Naive thymus-derived CD4-positive, alpha-beta T cell (primary cell): ENCODE results near the gene JPT2. TPM values are rescaled to one million over a fixed set of nuclear protein-coding genes. Genes with fewer than 3 reads are reported as not detected.

Source experiments
- ATAC-seq: fragments of 150-1000 bp; cut with Tn5 transposase; 2 replicates; pipeline ENCODE4 v1.10.0; 2021; ENCODE audit warnings: mild to moderate bottlenecking, moderate library complexity
- CTCF ChIA-PET: fragments of 350-600 bp; sonication (Branson Sonifier 250); formaldehyde crosslinking; loops from one replicate; lab custom pipeline; 2021; ENCODE audit warnings: antibody characterized with exemption; lab: Charles Lee
- POLR2A ChIA-PET: fragments of 350-600 bp; sonication (Branson Sonifier 250); formaldehyde crosslinking; loops from one replicate; lab custom pipeline; 2021; ENCODE audit warnings: antibody characterized with exemption, inconsistent platforms; lab: Charles Lee
- DNase-seq, 9 donors: peaks; one replicate each; pipeline versions ENCODE4 v3.0.0 to v3.0.0-alpha.2; 2020 to 2022; ENCODE audit warnings: mixed read lengths in 1 of 9
- H3K27ac ChIP-seq: one replicate; pipeline ENCODE4 v1.7.0; 2013; ENCODE audit warnings: mild to moderate bottlenecking, low read depth, low read length, moderate library complexity
- H3K27me3 ChIP-seq, 2 donors: one replicate each; pipeline ENCODE4 v1.7.0; 2013; ENCODE audit warnings: low read length in 2 of 2, mild to moderate bottlenecking in 2 of 2, moderate library complexity in 2 of 2; ENCODE audit not compliant: control insufficient read depth in 2 of 2, insufficient read depth in 2 of 2
- H3K36me3 ChIP-seq, 3 experiments: 1 replicate in 2 of 3; 2 replicates in 1 of 3; pipeline ENCODE4 v1.7.0; 2013; ENCODE audit warnings: low read length in 3 of 3, mild to moderate bottlenecking in 3 of 3, moderate library complexity in 1 of 3; ENCODE audit not compliant: insufficient read depth in 3 of 3, control insufficient read depth in 2 of 3
- H3K4me1 ChIP-seq, 2 donors: one replicate each; pipeline ENCODE4 v1.7.0; 2013; ENCODE audit warnings: low read length in 2 of 2, mild to moderate bottlenecking in 2 of 2, moderate library complexity in 1 of 2; ENCODE audit not compliant: control insufficient read depth in 2 of 2, insufficient read depth in 2 of 2
- H3K4me3 ChIP-seq: 2 replicates; pipeline ENCODE4 v1.7.0; 2013; ENCODE audit warnings: mild to moderate bottlenecking, low read length
- H3K9me3 ChIP-seq, 3 experiments: 1 replicate in 2 of 3; 2 replicates in 1 of 3; pipeline ENCODE4 v1.7.0; 2013; ENCODE audit warnings: low read length in 3 of 3; ENCODE audit not compliant: control insufficient read depth in 2 of 3
- H3K27ac Mint-ChIP-seq, 9 donors: one replicate each; pipeline ENCODE4 v1.8.0; 2020 to 2022; ENCODE audit warnings: mixed read lengths in 9 of 9, mild to moderate bottlenecking in 8 of 9, moderate library complexity in 5 of 9, inconsistent platforms in 2 of 9
- H3K27me3 Mint-ChIP-seq, 5 donors: one replicate each; pipeline ENCODE4 v1.8.0; 2021 to 2022; ENCODE audit warnings: mixed read lengths in 5 of 5, mild to moderate bottlenecking in 1 of 5
- H3K36me3 Mint-ChIP-seq, 5 donors: one replicate each; pipeline ENCODE4 v1.8.0; 2020 to 2022; ENCODE audit warnings: mixed read lengths in 5 of 5, mild to moderate bottlenecking in 3 of 5, inconsistent platforms in 1 of 5
- H3K4me1 Mint-ChIP-seq, 7 donors: one replicate each; pipeline ENCODE4 v1.8.0; 2020 to 2022; ENCODE audit warnings: mixed read lengths in 7 of 7, mild to moderate bottlenecking in 3 of 7, inconsistent platforms in 1 of 7
- H3K4me3 Mint-ChIP-seq, 10 donors: one replicate each; pipeline ENCODE4 v1.8.0; 2020 to 2022; ENCODE audit warnings: mild to moderate bottlenecking in 10 of 10, mixed read lengths in 10 of 10, moderate library complexity in 6 of 10, inconsistent platforms in 2 of 10
- H3K9me3 Mint-ChIP-seq, 11 donors: one replicate each; pipeline ENCODE4 v1.8.0; 2020 to 2022; ENCODE audit warnings: mixed read lengths in 11 of 11, mild to moderate bottlenecking in 4 of 11, inconsistent platforms in 1 of 11, moderate library complexity in 1 of 11
- intact Hi-C, 2 donors: fragments of 100-400 bp; cut with micrococcal nuclease; formaldehyde crosslinking; loops; one replicate each; pipeline ENCODE4 v1.15.1; 2023
- polyA plus RNA-seq, 2 donors: library from polyadenylated mRNA; unstranded; fragments of 300-500 nt; fragmentation: Illumina TruSeq; gene quantifications; one replicate each; pipeline ENCODE4 v1.2.3, GENCODE V29; 2021
- total RNA-seq, 6 experiments: library from RNA in 5 of 6; stranded (reverse) in 5 of 6; gene quantifications; 1 replicate in 5 of 6; 2 replicates in 1 of 6; pipeline ENCODE4 v1.2.3 and lab custom pipeline; 2021 to 2026

Gene JPT2
- total and polyA plus RNA-seq, 7 experiments from 2014 or later: 12.6 to 67.2 (median 17.5) TPM

DNA sequence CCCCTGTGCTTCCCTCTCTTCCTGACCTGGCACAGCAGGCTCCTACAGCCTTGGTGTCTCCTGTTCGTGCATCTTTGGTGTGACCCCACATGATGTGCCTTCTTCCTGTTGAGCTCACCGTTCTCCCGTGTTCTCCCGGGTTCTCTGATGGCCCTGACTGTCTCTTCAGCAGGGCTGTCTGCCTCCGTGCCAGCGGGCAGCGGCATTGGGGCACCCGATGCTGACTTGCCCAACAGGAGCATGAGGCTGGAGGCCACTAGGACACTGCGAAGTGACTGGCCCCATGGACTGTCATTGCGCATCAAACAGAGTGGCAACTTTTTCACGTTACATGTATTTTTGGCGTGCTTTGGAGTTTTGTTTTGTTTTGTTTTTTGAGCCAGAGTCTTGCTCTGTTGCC is 43.5 kb upstream of the JPT2 start:
- H3K36me3 ChIP-seq: peaks cover 0 to 96% (median 16%) of the 10 kb centered on the region in 3 experiments
- Mint-ChIP-seq H3K9me3 (peaks cover 0 to 1% (median 0%) of the 10 kb centered on the region in 11 donors), H3K27me3 (no peaks in the 10 kb centered on the region), H3K36me3 (peaks cover 9 to 62% (median 27%) of the 10 kb centered on the region in 5 donors), H3K4me1 (peaks cover 0 to 16% (median 6%) of the 10 kb centered on the region in 7 donors), H3K27ac (no peak overlapping the region), H3K4me3 (no peak overlapping the region)
- ATAC-seq (no peak), DNase-seq (no peak)
- CTCF ChIA-PET: interaction anchor here (0.6 kb wide), 1 partner anchor 39 kb away, joined by 3 read pairs; no protein-coding TSS in a partner anchor
- POLR2A ChIA-PET: no interaction called here
- H3K4me1 ChIP-seq: no peaks in the 10 kb centered on the region
- no peaks in the 10 kb centered on the region for H3K27me3 ChIP-seq
- H3K27ac ChIP-seq: no peak overlapping the region
- H3K9me3 ChIP-seq: no peaks in the 10 kb centered on the region
- intact Hi-C loops: no loop called here
- no peak overlapping the region for H3K4me3 ChIP-seq

DNA sequence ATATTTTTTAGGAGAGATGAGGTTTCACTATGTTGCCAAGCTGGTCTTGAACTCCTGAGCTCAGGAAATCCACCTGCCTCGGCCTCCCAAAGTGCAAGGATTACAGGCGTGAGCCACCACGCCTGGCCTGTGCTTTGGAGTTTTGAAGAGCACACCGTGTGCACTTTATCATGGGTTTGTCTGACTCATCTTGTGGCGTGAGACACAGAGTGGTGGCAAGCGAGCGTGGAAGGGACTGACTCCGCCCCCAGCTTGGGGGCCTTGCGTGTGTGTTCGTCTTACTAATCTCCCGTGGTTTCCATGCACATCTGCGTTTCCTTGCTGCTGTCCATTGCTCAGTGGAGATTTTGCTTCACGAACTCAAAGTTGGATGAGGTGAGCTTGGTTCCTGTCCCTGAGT is 43.0 kb upstream of the JPT2 start:
- peaks cover 0 to 14% (median 5%) of the 10 kb centered on the region in 7 donors for H3K4me1 Mint-ChIP-seq
- ATAC-seq: no peak
- H3K4me3 Mint-ChIP-seq: no peak overlapping the region

DNA sequence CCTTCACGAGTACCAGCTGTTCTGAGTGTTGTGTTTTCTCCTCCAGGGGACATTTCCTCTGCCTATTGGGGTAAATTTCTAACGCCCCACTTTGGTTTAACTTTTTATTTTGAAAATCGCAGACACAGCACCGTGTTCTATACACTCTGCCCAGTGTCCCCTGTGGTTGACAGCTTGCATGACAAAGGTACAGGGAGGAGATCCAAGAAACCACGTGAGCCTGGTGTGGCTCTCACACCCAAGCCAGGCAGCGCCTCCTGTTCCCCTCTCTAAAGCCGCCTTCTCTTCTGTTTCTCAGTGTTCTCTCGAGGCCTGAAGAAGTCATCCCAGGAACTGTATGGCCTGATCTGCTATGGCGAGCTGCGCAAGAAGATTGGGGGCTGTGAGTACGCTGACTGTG is 40.6 kb upstream of the JPT2 start:
- CTCF ChIA-PET: interaction anchor here (0.6 kb wide), 1 partner anchor 385 kb away, joined by 3 read pairs; no protein-coding TSS in a partner anchor
- Histone ChIP-seq H3K4me3 (no peak overlapping the region), H3K36me3 (peaks cover 0 to 96% (median 21%) of the 10 kb centered on the region in 3 experiments), H3K4me1 (no peaks in the 10 kb centered on the region), H3K27me3 (no peaks in the 10 kb centered on the region), H3K9me3 (no peaks in the 10 kb centered on the region), H3K27ac (no peak overlapping the region)
- intact Hi-C loops: no loop called here
- Mint-ChIP-seq H3K27ac (no peak overlapping the region), H3K4me1 (peaks cover 0 to 20% (median 4%) of the 10 kb centered on the region in 7 donors), H3K4me3 (no peak overlapping the region), H3K9me3 (no peaks in the 10 kb centered on the region), H3K36me3 (peaks cover 15 to 58% (median 29%) of the 10 kb centered on the region in 5 donors), H3K27me3 (no peaks in the 10 kb centered on the region)
- POLR2A ChIA-PET: interaction anchor here (1.1 kb wide), 1 partner anchor 11 kb away, joined by 3 read pairs; no protein-coding TSS in a partner anchor
- DNase-seq: no peak
- ATAC-seq: no peak

More for the DNA sequence above, 43.0 kb upstream of the JPT2 start:
- H3K36me3 Mint-ChIP-seq: peaks cover 10 to 64% (median 27%) of the 10 kb centered on the region in 5 donors
- Histone ChIP-seq H3K27me3 (no peaks in the 10 kb centered on the region), H3K4me3 (no peak overlapping the region), H3K27ac (no peak overlapping the region), H3K36me3 (peaks cover 0 to 96% (median 20%) of the 10 kb centered on the region in 3 experiments), H3K9me3 (no peaks in the 10 kb centered on the region), H3K4me1 (no peaks in the 10 kb centered on the region)
- H3K27ac Mint-ChIP-seq: no peak overlapping the region
- peaks cover 0 to 1% (median 0%) of the 10 kb centered on the region in 11 donors for H3K9me3 Mint-ChIP-seq
- no peaks in the 10 kb centered on the region for H3K27me3 Mint-ChIP-seq
- DNase-seq: no peak
- intact Hi-C loops: no loop called here
- POLR2A ChIA-PET: no interaction called here
- CTCF ChIA-PET: interaction anchor here (0.6 kb wide), 1 partner anchor 38 kb away, joined by 3 read pairs; no protein-coding TSS in a partner anchor

DNA sequence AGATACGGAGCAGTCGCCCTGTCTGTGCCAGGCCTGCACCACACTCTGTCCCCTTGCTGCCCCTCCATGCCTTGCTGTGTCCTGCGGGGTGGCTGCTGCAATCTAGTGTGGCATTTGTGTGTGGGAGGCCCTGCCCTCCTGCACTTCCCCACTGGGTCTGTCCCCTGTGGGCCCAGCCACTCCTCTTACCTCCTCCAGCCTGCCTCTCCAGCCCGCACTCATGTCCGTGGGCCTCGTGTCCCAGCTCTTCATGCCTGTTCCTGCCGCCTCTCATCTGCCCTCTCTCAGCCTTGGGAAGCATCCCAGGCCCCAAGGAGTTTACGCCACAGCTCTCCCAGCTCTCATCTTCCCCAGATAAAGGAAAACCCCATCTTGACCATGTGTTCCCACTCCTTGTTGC is 39.3 kb upstream of the JPT2 start:
- ChIA-PET CTCF (no interaction called here), POLR2A (interaction anchor here (0.5 kb wide), 1 partner anchor 144 kb away, joined by 5 read pairs; the partner anchor contains the start of genes NUBP2 and SPSB3)
- H3K4me3 ChIP-seq: no peak overlapping the region
- no peaks in the 10 kb centered on the region for H3K9me3 ChIP-seq
- no peak overlapping the region for H3K27ac ChIP-seq
- no peaks in the 10 kb centered on the region for H3K27me3 Mint-ChIP-seq
- DNase-seq (no peak), ATAC-seq (no peak)
- no peak overlapping the region for H3K27ac Mint-ChIP-seq
- H3K36me3 Mint-ChIP-seq: peaks cover 15 to 58% (median 26%) of the 10 kb centered on the region in 5 donors
- no peak overlapping the region for H3K4me3 Mint-ChIP-seq
- H3K27me3 ChIP-seq: no peaks in the 10 kb centered on the region
- H3K4me1 Mint-ChIP-seq: peaks cover 0 to 20% (median 4%) of the 10 kb centered on the region in 7 donors
- no peaks in the 10 kb centered on the region for H3K4me1 ChIP-seq
- intact Hi-C loops: no loop called here
- H3K9me3 Mint-ChIP-seq: no peaks in the 10 kb centered on the region
- peaks cover 0 to 94% (median 22%) of the 10 kb centered on the region in 3 experiments for H3K36me3 ChIP-seq

DNA sequence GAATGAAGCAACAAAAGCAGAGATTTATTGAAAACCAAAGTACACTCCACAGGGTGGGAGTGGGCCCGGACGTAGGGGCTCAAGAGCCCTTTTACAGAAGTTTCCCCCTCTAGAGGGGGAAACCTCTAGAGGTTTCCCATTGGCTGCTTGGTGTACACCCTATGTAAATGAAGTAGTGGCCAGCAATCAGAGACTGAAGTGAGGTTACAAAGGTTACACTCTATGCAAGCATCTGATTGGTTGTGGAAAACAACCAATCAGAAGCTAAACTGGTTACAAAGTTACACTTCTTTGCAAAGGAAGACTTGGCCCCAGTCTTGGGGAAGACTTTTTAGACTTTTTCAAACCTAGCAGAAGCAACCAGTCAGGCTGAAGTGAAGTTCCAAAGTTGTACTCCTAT is 38.8 kb upstream of the JPT2 start:
- DNase-seq (no peak), ATAC-seq (no peak)
- ChIA-PET POLR2A (interaction anchor here (0.5 kb wide), 1 partner anchor 143 kb away, joined by 5 read pairs; the partner anchor contains the start of genes NUBP2 and SPSB3), CTCF (no interaction called here)
- Histone ChIP-seq H3K27me3 (no peaks in the 10 kb centered on the region), H3K4me1 (no peaks in the 10 kb centered on the region), H3K4me3 (no peak overlapping the region), H3K36me3 (peaks cover 0 to 94% (median 22%) of the 10 kb centered on the region in 3 experiments), H3K27ac (no peak overlapping the region), H3K9me3 (no peaks in the 10 kb centered on the region)
- Mint-ChIP-seq H3K27ac (no peak overlapping the region), H3K4me1 (peaks cover 0 to 22% (median 4%) of the 10 kb centered on the region in 7 donors), H3K36me3 (peaks cover 15 to 57% (median 22%) of the 10 kb centered on the region in 5 donors), H3K4me3 (no peak overlapping the region), H3K27me3 (no peaks in the 10 kb centered on the region), H3K9me3 (no peaks in the 10 kb centered on the region)
- intact Hi-C loops: no loop called here

DNA sequence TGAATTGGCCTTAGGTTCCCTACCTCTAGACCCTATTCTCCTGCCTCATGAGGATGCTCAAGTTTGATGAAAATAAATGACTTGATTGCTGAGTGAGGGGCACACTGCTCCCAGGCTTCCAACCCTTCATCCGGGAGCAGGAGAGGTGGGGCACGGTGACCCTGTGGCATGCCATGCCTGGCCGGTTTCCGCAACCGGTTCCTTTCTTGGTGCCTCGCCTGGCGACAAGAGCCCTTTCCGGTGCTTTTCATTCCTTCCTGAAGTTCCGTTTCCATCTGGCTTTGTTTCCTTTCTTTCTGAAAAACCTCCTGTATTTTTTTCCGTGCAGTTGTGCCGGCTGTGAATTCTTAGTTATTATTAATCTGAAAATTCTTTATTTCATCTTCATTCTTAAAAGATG is 38.2 kb upstream of the JPT2 start:
- Mint-ChIP-seq H3K9me3 (no peaks in the 10 kb centered on the region), H3K27me3 (no peaks in the 10 kb centered on the region), H3K36me3 (peaks cover 15 to 55% (median 19%) of the 10 kb centered on the region in 5 donors), H3K4me1 (peaks cover 0 to 25% (median 4%) of the 10 kb centered on the region in 7 donors), H3K4me3 (no peak overlapping the region), H3K27ac (no peak overlapping the region)
- H3K27me3 ChIP-seq: no peaks in the 10 kb centered on the region
- intact Hi-C loops: no loop called here
- no peak for DNase-seq
- peaks cover 0 to 88% (median 22%) of the 10 kb centered on the region in 3 experiments for H3K36me3 ChIP-seq
- H3K4me1 ChIP-seq: no peaks in the 10 kb centered on the region
- no peak overlapping the region for H3K4me3 ChIP-seq
- CTCF ChIA-PET: no interaction called here
- H3K27ac ChIP-seq: no peak overlapping the region
- ATAC-seq: no peak
- POLR2A ChIA-PET: no interaction called here
- H3K9me3 ChIP-seq: no peaks in the 10 kb centered on the region
